ENCODE measurements around the gene TIMM21.

GRCh38 chr18:74190086-74190485 lies 41.8 kb downstream of the TIMM21 start:
- TF ChIP-seq CTCF (IDR thresholded peaks at IDR 0.05; ENCODE audit: borderline replicate concordance, extremely low read depth, low read length, poor library complexity, severe bottlenecking), result no peak
- no peak for TF ChIP-seq EZH2 (IDR thresholded peaks at IDR 0.05; ENCODE audit: borderline replicate concordance, low read depth, low read length, severe bottlenecking)

Data from DND-41 (cell line).